ENCODE results near the gene IER5L.

DNA sequence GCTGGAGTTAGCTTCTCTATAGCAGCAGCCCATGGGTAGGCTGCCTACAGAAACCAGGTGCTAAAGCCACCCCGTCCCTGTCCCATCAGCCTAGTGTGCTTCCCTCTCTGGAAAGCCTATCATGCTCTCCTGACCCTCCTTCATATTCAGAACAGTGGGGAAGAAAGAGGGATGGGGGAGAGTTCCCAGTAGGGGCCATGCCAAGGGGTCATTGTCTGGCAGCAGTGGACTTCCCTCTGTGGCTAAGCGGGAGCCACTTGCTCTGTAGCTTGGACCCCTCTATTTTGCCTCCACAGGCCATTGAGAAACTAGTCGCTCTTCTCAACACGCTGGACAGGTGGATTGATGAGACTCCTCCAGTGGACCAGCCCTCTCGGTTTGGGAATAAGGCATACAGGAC lies 49.4 kb downstream of the IER5L start:
- TF ChIP-seq, protein P1, sequence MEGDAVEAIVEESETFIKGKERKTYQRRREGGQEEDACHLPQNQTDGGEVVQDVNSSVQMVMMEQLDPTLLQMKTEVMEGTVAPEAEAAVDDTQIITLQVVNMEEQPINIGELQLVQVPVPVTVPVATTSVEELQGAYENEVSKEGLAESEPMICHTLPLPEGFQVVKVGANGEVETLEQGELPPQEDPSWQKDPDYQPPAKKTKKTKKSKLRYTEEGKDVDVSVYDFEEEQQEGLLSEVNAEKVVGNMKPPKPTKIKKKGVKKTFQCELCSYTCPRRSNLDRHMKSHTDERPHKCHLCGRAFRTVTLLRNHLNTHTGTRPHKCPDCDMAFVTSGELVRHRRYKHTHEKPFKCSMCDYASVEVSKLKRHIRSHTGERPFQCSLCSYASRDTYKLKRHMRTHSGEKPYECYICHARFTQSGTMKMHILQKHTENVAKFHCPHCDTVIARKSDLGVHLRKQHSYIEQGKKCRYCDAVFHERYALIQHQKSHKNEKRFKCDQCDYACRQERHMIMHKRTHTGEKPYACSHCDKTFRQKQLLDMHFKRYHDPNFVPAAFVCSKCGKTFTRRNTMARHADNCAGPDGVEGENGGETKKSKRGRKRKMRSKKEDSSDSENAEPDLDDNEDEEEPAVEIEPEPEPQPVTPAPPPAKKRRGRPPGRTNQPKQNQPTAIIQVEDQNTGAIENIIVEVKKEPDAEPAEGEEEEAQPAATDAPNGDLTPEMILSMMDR (IDR thresholded peaks at IDR 0.05) = no peak
- TF ChIP-seq POLR2A (IDR thresholded peaks at IDR 0.05) = no peak
- no peak for TF ChIP-seq EP300 (IDR thresholded peaks at IDR 0.05)

Measured in tibial nerve (tissue), 4 donors.